ENCODE measurements around the gene CUL4A. TPM values are rescaled to one million over a fixed set of nuclear protein-coding genes. Genes with fewer than 3 reads are reported as not detected.

Gene CUL4A
- total RNA-seq, 1 experiment from 2014 or later, result 91.0 TPM

- peaks cover 46% of the 10 kb centered on the region for H3K36me3 ChIP-seq (ENCODE audit: low read depth)
- H3K9me3 ChIP-seq (ENCODE audit: insufficient read depth, low read depth), result no peaks in the 10 kb centered on the region
- peaks cover 60% of the 10 kb centered on the region for H4K20me1 ChIP-seq (ENCODE audit: insufficient read depth)
- H2AFZ ChIP-seq, result peak within 1 kb of the TSS; percentile 83
- H3K27me3 ChIP-seq (ENCODE audit: insufficient read depth, low read depth), result no peaks in the 10 kb centered on the region
- H3F3A ChIP-seq (ENCODE audit: insufficient read depth, low read depth), result peaks cover 20% of the 10 kb centered on the region
- no TSS peak for BruUV-seq (replicated peaks)
- H3K4me2 ChIP-seq, result peak within 1 kb of the TSS; percentile 98
- peak within 1 kb of the TSS; percentile 97 for H3K4me3 ChIP-seq
- peaks cover 86% of the 10 kb centered on the region for H3K79me2 ChIP-seq (ENCODE audit: low read depth)
- no peak for TF ChIP-seq EZH2 (IDR thresholded peaks at IDR 0.05; ENCODE audit: low read depth)
- no peak for TF ChIP-seq CTCF (conservative IDR thresholded peaks at IDR 0.05)
- no peaks in the 10 kb centered on the region for H3K9me2 ChIP-seq (ENCODE audit: insufficient read depth)
- intact Hi-C loops (cut with micrococcal nuclease; ENCODE audit: unreplicated experiment), result loop anchor here (1.0 to 5.0 kb wide), 2 partner anchors 241 to 266 kb away; no protein-coding TSS in a partner anchor
- peaks cover 40% of the 10 kb centered on the region for H3K4me1 ChIP-seq (replicated peaks; ENCODE audit: insufficient read depth)
- ChIA-PET POLR2A (ENCODE audit: unreplicated experiment) (interaction anchor here (0.5 to 1.3 kb wide), 7 partner anchors 10 to 775 kb away, joined by 3 to 15 read pairs (median 6); partner anchors contain the start of gene MCF2L), CTCF (no interaction called here)
- H3K27ac ChIP-seq, result peak within 1 kb of the TSS; percentile 90
- peak; percentile 81 to 88 for DNase-seq
Observed at GRCh38 chr13:113208421-113209335, 735 bp upstream of the CUL4A start, which contains the start of gene PCID2. PCID2 (minus strand) TSS chr13:113208669; CDS start chr13:113208634, 35 bp downstream.

- H2AFZ ChIP-seq, result peak overlapping the region; percentile 78
- peak; percentile 66 to 75 for DNase-seq
- H3K9me3 ChIP-seq (ENCODE audit: insufficient read depth, low read depth), result no peaks in the 10 kb centered on the region
- H4K20me1 ChIP-seq (ENCODE audit: insufficient read depth), result peaks cover 61% of the 10 kb centered on the region
- H3K27ac ChIP-seq, result peak overlapping the region; percentile 80
- H3F3A ChIP-seq (ENCODE audit: insufficient read depth, low read depth), result peaks cover 27% of the 10 kb centered on the region
- H3K4me1 ChIP-seq (replicated peaks; ENCODE audit: insufficient read depth), result peaks cover 44% of the 10 kb centered on the region
- peak overlapping the region; percentile 69 for H3K4me3 ChIP-seq
- intact Hi-C loops (cut with micrococcal nuclease; ENCODE audit: unreplicated experiment), result loop anchor here (1.0 to 5.0 kb wide), 2 partner anchors 239 to 268 kb away; no protein-coding TSS in a partner anchor
- H3K27me3 ChIP-seq (ENCODE audit: insufficient read depth, low read depth), result no peaks in the 10 kb centered on the region
- peak overlapping the region; percentile 98 for H3K4me2 ChIP-seq
- no peak for TF ChIP-seq EZH2 (IDR thresholded peaks at IDR 0.05; ENCODE audit: low read depth)
- TF ChIP-seq CTCF (conservative IDR thresholded peaks at IDR 0.05), result no peak
- POLR2A ChIA-PET (ENCODE audit: unreplicated experiment), result interaction anchor here (0.5 to 1.3 kb wide), 5 partner anchors 9 to 430 kb away, joined by 3 to 15 read pairs (median 6); partner anchors contain the start of gene MCF2L
- CTCF ChIA-PET, result no interaction called here
- H3K79me2 ChIP-seq (ENCODE audit: low read depth), result peaks cover 86% of the 10 kb centered on the region
- peaks cover 47% of the 10 kb centered on the region for H3K36me3 ChIP-seq (ENCODE audit: low read depth)
- H3K9me2 ChIP-seq (ENCODE audit: insufficient read depth), result no peaks in the 10 kb centered on the region
- no TSS peak for BruUV-seq (replicated peaks)
Observed at GRCh38 chr13:113209759-113210421, 477 bp downstream of the CUL4A start.

GRCh38 chr13:113210833-113211232, 1.4 kb downstream of the CUL4A start:
- H3K79me2 ChIP-seq (ENCODE audit: low read depth), result peaks cover 86% of the 10 kb centered on the region
- peaks cover 41% of the 10 kb centered on the region for H3K36me3 ChIP-seq (ENCODE audit: low read depth)
- intact Hi-C loops (cut with micrococcal nuclease; ENCODE audit: unreplicated experiment), result no loop called here
- H2AFZ ChIP-seq, result no peak overlapping the region
- TF ChIP-seq CTCF (conservative IDR thresholded peaks at IDR 0.05) (no peak), EZH2 (IDR thresholded peaks at IDR 0.05; ENCODE audit: low read depth) (no peak)
- POLR2A ChIA-PET (ENCODE audit: unreplicated experiment), result no interaction called here
- CTCF ChIA-PET, result no interaction called here
- DNase-seq, result peak in 1 of 2 experiments; percentile 33
- BruUV-seq (replicated peaks), result no TSS peak
- H3K27me3 ChIP-seq (ENCODE audit: insufficient read depth, low read depth), result no peaks in the 10 kb centered on the region
- H3F3A ChIP-seq (ENCODE audit: insufficient read depth, low read depth), result peaks cover 22% of the 10 kb centered on the region
- no peaks in the 10 kb centered on the region for H3K9me3 ChIP-seq (ENCODE audit: insufficient read depth, low read depth)
- peak overlapping the region; percentile 80 for H3K27ac ChIP-seq
- H3K9me2 ChIP-seq (ENCODE audit: insufficient read depth), result no peaks in the 10 kb centered on the region
- H3K4me1 ChIP-seq (replicated peaks; ENCODE audit: insufficient read depth), result peaks cover 51% of the 10 kb centered on the region
- peak overlapping the region; percentile 69 for H3K4me3 ChIP-seq
- peak overlapping the region; percentile 98 for H3K4me2 ChIP-seq
- peaks cover 53% of the 10 kb centered on the region for H4K20me1 ChIP-seq (ENCODE audit: insufficient read depth)
